Kidney (tissue), 14 donors: Measurements from ENCODE around the gene MPPED1. TPM values are rescaled to one million over a fixed set of nuclear protein-coding genes. Genes with fewer than 3 reads are reported as not detected.

ENCODE experiments used
- DNase-seq, 5 donors: peaks; one replicate each; pipeline ENCODE4 v3.0.0-alpha.2; 2013 to 2020
- FAIRE-seq: peaks from 2 replicates; lab custom pipeline; 2012; peaks lifted over from hg19 to GRCh38; lab: Jason Lieb, UNC
- H3K27ac ChIP-seq, 2 donors: one replicate each; pipeline ENCODE4 v1.7.0; 2013; ENCODE audit warnings: low read depth in 2 of 2, low read length in 2 of 2, inconsistent platforms in 1 of 2
- H3K27me3 ChIP-seq: one replicate; pipeline ENCODE4 v1.7.1; 2013; ENCODE audit warnings: low read length, inconsistent platforms; ENCODE audit not compliant: control insufficient read depth, insufficient read depth
- H3K36me3 ChIP-seq, 3 donors: one replicate each; pipeline versions ENCODE4 v1.7.0 to v1.7.1; 2013; ENCODE audit warnings: low read length in 3 of 3, control low read depth in 1 of 3, inconsistent platforms in 1 of 3; ENCODE audit not compliant: insufficient read depth in 3 of 3, control insufficient read depth in 2 of 3
- H3K4me1 ChIP-seq, 3 donors: one replicate each; pipeline versions ENCODE4 v1.7.0 to v1.7.1; 2013; ENCODE audit warnings: low read length in 3 of 3, inconsistent platforms in 1 of 3, low read depth in 1 of 3; ENCODE audit not compliant: control insufficient read depth in 2 of 3, insufficient read depth in 2 of 3
- H3K4me3 ChIP-seq, 3 donors: one replicate each; pipeline versions ENCODE4 v1.7.0 to v1.8.1; 2013; ENCODE audit warnings: low read length in 3 of 3, control low read depth in 1 of 3, inconsistent platforms in 1 of 3
- H3K9ac ChIP-seq, 3 donors: one replicate each; pipeline versions ENCODE4 v1.7.0 to v1.7.1; 2013; ENCODE audit warnings: low read length in 3 of 3, control low read depth in 1 of 3, inconsistent platforms in 1 of 3
- H3K9me3 ChIP-seq, 3 donors: one replicate each; pipeline versions ENCODE4 v1.7.0 to v1.7.1; 2013; ENCODE audit warnings: low read length in 3 of 3, control low read depth in 1 of 3, inconsistent platforms in 1 of 3; ENCODE audit not compliant: control insufficient read depth in 2 of 3, insufficient read depth in 1 of 3
- intact Hi-C: fragments of 100-400 bp; cut with DNase I; formaldehyde crosslinking; loops from one replicate; pipeline ENCODE4 v1.11.1; 2022
- polyA plus RNA-seq: library from polyadenylated mRNA; stranded (reverse); fragments of 350-450 nt; fragmentation: Illumina TruSeq; extraction: RNeasy Lipid Tissue Mini Kit (QIAGEN cat#74804); gene quantifications from one replicate; pipeline ENCODE4 v1.2.3, GENCODE V29; 2014; ENCODE audit warnings: low read depth, low replicate concordance; ENCODE audit not compliant: insufficient read depth
- total RNA-seq: library from RNA; stranded (reverse); fragmentation: NEBNext Ultra II Directional; extraction: Animal tissue kit (Norgen Biotek cat#: 25700); gene quantifications from one replicate; pipeline ENCODE4 v1.2.1, GENCODE V29; 2021
- TF ChIP-seq, protein P1 (sequence below): IDR thresholded peaks from 3 replicates; pipeline ENCODE4 v1.5.1; 2012; ENCODE audit warnings: mild to moderate bottlenecking, moderate library complexity, borderline replicate concordance; ENCODE audit not compliant: insufficient read depth; ENCODE audit errors: extremely low read depth
- donor health status: control.
- donor health status: control.
- donor health status: control.
- donor health status: control.
- donor health status: control.
- donor health status: DM: yes; HTN: yes; CAD: no.
- donor health status: Normal renal cell carcinoma (clear cell type).

The MPPED1 gene
- total and polyA plus RNA-seq, 2 donors from 2014 or later = not detected

DNA sequence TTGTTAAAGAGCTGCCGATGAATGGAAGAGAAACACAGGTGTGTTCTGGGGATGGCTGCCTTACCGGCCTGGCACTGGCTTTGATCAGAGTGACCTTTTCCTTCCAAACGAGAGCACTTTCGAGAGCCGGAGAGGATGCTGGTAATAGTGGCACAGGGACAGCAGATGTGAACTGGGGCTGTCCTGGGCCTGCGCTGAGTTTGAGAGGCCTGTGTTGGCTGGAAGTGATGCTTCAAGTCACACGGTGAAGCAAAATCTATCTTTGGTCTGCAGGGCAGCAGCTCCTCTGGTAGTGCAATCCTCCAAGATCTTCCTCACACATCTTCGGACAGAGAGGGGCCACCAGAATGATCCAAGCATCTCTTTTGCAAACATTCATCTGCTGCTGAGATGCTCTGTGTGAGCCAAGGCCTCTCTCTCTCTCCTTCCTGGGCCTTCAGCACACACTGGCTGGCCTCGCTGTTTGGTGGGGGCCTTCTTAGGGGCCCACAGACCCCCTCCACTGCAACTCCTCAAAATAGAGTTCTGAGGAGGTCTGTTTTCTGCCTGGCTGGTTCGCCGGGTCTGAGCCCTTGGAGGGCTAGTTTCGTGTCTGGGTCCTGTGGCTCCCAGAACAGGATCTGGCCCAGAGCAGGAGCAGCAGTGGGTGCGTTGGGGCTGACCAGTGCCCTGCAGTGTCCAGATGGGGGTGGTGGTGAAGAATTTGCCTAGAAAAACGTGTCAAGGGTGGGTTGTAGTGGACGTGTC is 6.4 kb downstream of the MPPED1 start:
- Histone ChIP-seq H3K9me3 (no peaks in the 10 kb centered on the region), H3K4me1 (no peaks in the 10 kb centered on the region), H3K4me3 (no peak overlapping the region), H3K36me3 (no peaks in the 10 kb centered on the region), H3K27me3 (peaks cover 5% of the 10 kb centered on the region), H3K9ac (no peak overlapping the region), H3K27ac (no peak overlapping the region)
- FAIRE-seq (no peak), DNase-seq (no peak)
- intact Hi-C loops = no loop called here
- TF ChIP-seq, protein P1, sequence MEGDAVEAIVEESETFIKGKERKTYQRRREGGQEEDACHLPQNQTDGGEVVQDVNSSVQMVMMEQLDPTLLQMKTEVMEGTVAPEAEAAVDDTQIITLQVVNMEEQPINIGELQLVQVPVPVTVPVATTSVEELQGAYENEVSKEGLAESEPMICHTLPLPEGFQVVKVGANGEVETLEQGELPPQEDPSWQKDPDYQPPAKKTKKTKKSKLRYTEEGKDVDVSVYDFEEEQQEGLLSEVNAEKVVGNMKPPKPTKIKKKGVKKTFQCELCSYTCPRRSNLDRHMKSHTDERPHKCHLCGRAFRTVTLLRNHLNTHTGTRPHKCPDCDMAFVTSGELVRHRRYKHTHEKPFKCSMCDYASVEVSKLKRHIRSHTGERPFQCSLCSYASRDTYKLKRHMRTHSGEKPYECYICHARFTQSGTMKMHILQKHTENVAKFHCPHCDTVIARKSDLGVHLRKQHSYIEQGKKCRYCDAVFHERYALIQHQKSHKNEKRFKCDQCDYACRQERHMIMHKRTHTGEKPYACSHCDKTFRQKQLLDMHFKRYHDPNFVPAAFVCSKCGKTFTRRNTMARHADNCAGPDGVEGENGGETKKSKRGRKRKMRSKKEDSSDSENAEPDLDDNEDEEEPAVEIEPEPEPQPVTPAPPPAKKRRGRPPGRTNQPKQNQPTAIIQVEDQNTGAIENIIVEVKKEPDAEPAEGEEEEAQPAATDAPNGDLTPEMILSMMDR = no peak

DNA sequence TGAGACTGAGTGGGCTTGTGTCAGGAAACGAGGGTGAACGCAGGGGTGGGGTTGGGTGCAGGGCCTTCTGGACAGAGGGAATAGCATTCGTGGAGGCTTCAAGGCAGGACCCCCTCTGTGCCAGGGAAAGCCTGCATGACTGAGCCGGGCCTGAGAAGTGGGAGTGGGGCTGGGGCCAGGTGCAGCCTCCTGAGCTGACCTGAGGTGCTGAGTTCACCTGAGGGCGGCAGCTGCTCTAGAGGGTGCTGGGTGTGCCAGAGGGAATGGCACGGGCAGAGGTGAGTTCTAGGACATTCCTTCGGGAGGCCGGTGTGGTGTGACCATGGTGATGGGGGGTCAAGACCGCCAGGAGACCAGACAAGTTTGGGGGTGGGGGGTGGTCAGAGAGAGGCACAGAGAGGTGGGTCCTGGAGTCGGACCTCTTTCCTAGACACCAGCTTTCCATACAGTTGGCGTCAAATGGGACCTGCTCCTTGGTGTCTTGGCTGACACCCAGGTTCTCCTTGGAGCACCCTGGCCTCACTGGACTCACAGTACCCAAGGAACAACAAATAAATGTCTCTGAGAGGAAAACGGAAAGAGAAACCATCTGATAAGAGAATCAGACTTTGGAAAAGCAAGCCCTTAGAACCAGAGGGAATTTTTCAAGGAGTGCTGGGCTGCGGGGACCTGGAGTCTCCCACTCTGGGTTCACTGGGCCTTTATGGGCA is 7.7 kb downstream of the MPPED1 start:
- Histone ChIP-seq H3K27ac (no peak overlapping the region), H3K9me3 (no peaks in the 10 kb centered on the region), H3K4me1 (no peaks in the 10 kb centered on the region), H3K36me3 (no peaks in the 10 kb centered on the region), H3K27me3 (no peaks in the 10 kb centered on the region), H3K9ac (no peak overlapping the region), H3K4me3 (no peak overlapping the region)
- FAIRE-seq = no peak
- no peak for DNase-seq
- TF ChIP-seq, protein P1 = no peak
- intact Hi-C loops = no loop called here

DNA sequence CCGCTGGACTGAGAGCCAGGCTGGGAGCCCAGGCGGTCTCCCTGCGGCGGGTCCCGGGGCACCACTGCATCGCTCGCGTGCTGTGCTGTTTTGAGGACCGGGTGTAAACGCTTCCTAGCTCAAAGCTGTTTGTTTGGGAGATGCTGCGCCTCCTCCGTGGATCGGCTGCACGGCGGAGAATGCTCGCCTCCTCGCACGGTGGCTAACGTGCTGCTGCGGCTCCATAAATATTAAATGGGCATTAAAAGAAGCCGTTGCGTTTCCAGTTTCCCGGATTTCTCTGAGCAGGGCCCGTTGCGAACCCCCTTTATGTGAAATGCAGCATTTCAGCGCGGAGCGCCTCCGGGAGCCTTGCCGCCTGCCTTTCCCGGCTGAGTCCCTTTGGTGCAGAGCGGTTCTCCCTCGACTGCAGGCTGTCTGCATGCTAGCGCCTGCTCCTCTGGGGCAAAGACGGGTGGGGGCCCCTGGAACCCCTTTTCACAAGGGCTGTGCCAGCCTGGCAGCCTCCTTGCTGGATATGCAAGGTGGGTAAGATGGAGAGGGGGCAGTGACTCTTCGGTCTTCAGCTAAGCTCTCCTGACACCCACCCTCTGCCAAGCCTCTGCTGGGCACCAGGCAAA is 9.3 kb downstream of the MPPED1 start:
- no peak overlapping the region for H3K9ac ChIP-seq
- intact Hi-C loops = no loop called here
- H3K27me3 ChIP-seq = no peaks in the 10 kb centered on the region
- H3K4me1 ChIP-seq = no peaks in the 10 kb centered on the region
- FAIRE-seq (no peak), DNase-seq (peak in 1 of 5 donors; percentile 59)
- no peak overlapping the region for H3K4me3 ChIP-seq
- no peaks in the 10 kb centered on the region for H3K9me3 ChIP-seq
- no peak overlapping the region for H3K27ac ChIP-seq
- TF ChIP-seq, protein P1 = no peak
- H3K36me3 ChIP-seq = no peaks in the 10 kb centered on the region
